HG03342 (cell line): ENCODE data around the gene KASH5.
"Not testable (repeated sequence)": the region's sequence is repeated elsewhere in the genome, so short reads cannot be mapped to it uniquely, and the experiment has no call there.

Experiments used
- ATAC-seq: cut with Tn5 transposase; IDR thresholded peaks from one replicate; pipeline ENCODE4 v1.9.1; 2021; ENCODE audit warnings: mild to moderate bottlenecking, moderate library complexity; ENCODE audit not compliant: unreplicated experiment

The KASH5 gene

DNA sequence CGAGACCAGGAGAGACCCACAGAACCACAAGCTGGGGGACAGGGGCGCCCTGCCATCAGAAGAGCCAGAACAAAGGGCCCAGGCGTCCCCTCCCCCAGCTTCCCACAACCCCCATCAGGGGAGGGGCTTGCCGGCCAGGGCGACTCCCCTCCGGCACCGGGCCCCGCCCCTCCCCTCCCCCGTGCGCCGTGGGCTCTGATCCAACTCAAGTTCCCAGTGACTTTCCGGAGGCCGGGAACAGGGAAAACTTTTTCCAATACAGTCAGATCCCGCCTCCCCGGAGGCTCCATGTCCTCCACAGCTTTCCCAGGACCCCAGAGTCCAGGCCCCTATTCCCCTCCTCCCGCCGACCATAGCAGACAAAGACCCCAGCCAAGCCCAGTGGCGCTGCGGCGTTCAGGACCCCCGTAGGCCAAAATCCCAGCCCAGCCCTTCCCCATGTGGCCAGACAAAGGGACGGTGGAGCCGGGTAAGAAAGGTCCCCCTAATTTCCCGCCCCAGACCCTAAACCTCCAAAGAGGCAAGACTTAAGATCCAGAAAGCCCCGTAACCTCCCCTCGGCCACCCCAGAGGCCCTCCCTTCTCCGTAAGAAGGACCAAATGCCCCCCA lies 26.5 kb upstream of the KASH5 start:
- no peak for ATAC-seq

DNA sequence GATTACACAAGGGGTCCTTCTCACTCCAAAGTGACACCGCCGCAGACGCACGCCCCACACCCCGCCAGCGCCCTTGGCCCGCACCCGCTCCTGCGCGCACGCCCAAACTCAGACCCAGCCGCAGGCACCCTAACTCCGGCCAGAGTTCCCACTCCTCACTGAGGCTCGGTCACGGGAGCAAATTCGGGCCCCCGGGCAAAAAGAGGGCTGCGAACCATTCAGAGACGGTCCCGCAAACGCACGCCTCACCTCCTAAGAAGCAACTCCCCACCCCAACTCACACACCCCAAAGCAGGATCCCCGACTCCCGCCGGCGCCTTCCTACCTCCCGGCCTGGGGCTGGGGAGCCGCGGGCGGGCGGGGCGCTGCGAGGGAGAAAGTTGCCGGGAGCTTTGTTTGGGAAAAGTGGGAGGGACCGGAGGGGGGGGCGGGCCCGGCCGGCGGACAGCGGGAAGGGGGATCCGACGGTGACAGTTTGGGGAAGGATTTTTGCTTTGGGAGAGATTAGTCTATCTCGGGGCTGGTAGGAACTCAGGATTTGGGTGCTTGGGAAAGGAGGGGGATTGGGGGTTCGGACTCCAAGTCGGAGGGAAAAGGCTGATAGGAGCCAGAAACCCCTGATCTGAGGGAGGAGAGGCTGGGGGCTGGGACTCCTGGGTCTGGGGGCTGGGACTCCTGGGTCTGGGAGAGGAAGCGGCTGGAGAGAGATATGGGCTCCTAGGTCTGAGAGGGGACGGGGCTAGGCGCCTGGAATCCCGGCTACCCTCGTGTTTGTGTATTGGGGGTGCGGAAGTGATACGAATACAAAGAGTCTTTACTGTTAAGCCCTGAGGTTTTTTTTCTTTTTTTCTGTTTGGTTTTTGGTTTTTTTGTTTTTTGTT lies 25.8 kb upstream of the KASH5 start, which contains the start of gene TEAD2:
Gene TEAD2 (minus strand): TSS at position 369 of the 881 bp plus-strand sequence. CDS start 2,341 bp downstream, outside the sequence.
- no peak for ATAC-seq

DNA sequence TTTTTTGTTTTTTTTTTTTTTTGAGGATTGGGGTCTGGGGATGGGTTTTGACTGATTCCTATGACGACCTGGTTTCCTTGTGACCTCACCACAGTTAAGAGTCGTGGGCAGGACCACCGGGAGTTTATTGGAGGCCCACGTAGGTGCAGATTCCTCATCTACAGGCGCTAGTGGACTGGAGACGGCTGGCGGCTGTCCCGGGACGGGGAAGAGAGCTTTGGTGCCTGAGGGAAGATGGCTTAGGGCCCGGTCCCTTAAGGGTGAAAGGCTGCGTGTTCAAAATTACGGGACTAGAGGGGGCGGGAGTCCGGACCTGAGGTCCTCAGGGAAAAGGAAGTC lies 25.2 kb upstream of the KASH5 start:
- ATAC-seq = no peak

DNA sequence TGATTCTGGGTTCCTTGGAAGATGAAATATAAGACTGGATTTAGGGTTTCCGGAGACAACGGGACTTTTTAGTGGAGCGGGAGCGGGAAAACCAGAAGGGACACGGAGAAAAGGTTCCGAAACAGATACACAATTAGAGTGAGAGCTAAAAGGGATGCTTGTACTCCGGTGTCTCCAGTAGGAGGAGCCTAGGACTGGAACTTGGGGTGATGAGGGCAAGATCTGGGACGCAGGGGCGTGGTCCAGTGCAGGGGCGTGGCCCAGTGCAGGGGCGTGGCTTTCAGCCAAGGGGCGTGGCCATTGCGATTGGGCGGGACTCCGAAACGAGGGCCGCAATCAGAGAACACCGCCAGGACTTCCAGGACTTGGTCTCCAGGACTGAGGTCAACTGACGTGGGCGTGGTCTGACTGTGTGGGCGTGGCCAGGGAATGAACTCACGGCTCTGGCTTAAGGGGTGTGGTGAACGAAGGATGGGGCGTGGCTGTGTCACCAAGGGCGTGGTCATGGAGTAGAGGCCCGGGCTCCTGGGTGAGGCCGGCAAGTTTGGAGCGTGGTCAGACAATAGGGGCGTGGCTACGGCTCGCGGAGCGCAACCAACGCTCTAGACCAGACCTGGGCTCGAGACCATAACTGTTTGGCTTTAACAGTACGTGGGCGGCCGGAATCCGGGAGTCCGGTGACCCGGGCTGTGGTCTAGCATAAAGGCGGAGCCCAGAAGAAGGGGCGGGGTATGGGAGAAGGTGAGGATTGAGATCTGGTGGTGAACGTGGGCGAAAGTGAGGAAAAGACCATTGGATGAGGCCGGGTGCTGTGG lies 24.6 kb upstream of the KASH5 start, which contains the start of gene DKKL1:
Gene DKKL1 (plus strand): TSS at position 610 of the 815 bp plus-strand sequence. CDS start 122 bp downstream, at position 732.
- ATAC-seq = peak; percentile 69

DNA sequence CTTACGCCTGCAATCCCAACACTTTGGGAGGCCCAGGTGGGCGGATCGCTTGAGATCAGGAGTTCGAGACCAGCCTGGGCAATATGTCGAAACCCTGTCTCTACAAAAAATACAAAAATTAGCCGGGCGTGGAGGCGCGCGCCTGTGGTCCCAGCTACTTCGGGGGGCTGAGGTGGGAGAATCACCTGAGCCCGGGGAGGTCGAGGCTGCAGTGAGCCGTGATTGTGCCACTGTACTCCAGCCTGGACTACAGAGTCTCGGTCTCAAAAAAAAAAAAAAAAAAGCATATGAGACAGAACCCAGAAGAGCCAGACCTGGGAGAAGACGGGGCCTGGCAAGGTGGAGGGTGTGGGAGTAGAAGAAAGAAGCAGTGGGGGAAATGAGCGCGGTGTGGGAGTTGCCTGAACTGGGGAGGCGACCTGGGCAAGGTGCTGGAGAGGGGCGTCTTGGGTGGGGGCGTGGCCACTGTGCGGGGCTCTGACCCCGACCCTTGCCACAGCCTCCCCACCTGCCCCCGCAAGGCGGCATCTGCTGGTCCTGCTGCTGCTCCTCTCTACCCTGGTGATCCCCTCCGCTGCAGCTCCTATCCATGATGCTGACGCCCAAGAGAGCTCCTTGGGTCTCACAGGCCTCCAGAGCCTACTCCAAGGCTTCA lies 23.8 kb upstream of the KASH5 start:
- no peak for ATAC-seq

DNA sequence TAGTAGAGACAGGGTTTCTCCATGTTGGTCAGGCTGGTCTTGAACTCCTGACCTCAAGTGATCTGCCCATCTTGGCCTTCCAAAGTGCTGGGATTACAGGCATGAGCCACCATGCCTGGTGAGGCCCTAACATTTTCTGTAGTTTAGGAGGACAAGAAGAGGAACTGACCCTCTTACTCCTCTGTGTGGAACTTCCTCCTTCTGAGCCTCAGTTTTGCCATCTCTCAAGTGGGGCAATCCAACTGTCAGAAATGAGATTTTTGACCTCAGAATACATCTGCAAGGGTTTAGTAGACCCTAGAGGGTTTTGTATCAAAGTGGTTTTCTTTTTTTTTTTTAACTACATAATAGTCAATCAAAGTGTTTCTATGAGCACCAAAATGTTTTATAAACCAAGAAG lies 21.9 kb upstream of the KASH5 start:
- ATAC-seq = no peak

DNA sequence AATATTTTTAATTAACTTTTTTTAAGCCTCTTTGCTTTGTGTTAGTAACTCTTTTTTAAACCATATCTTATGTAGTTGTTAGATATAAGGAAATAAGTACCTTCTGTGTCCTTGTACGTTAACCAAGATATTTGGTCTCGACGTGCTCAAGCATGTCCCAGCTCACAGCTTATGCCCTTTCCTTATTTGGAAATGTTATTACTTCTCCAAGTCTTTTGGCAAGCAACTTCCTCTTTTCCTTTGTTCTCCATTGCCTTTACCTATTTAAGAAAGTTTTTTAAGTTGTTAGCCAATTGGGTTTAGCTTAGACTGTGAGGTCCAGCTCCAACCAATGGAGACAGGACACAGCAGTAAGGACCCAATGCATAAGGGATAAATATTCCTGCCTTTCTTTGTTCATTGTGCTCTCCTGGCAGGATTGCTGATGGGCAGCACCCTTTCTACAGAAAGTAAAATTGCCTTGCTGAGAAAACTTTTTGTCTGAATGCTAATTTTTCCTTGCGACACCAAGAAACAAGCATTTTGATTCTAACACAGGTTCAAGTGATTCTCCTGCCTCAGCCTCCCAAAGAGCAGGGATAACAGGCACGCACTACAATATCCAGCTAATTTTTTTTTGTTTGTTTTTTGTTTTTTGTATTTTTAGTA lies 19.2 kb upstream of the KASH5 start:
- ATAC-seq = no peak

DNA sequence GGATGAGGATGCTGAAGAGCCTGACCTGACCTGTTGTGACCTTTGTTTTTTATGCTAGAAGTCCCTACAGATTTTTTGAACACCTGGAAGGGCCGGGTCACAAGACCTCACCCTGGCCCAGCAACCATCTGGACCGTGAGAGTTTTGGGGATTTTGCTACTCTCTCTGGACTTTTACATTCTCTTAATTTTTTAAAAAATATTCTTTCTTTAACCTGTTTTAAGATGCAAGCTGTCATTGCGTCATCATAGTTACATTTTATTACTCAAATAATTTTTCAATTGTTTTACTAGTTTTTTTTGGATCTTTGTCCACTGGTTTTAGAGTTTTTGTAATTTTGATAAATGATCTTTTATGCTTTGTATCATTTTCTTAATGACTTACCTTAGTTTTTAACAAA lies 16.9 kb upstream of the KASH5 start:
- ATAC-seq = no peak

DNA sequence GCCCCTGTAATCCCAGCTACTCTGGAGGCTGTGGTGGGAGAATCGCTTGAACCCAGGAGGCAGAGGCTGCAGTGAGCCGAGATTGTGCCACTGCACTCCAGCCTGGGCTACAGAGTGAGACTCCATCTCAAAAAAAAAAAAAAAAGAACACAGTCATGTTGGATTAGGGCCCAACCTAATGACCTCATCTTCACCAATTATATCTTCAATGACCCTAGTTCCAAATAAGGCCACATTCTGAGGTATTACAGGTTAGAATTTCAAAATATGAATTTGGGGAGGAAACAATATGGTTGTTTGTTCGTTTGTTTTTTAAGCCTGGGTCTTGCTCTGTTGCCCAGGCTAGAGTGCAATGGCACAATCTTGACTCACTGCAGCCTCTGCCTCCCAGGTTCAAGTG lies 14.9 kb upstream of the KASH5 start:
- ATAC-seq = not testable (repeated sequence)

DNA sequence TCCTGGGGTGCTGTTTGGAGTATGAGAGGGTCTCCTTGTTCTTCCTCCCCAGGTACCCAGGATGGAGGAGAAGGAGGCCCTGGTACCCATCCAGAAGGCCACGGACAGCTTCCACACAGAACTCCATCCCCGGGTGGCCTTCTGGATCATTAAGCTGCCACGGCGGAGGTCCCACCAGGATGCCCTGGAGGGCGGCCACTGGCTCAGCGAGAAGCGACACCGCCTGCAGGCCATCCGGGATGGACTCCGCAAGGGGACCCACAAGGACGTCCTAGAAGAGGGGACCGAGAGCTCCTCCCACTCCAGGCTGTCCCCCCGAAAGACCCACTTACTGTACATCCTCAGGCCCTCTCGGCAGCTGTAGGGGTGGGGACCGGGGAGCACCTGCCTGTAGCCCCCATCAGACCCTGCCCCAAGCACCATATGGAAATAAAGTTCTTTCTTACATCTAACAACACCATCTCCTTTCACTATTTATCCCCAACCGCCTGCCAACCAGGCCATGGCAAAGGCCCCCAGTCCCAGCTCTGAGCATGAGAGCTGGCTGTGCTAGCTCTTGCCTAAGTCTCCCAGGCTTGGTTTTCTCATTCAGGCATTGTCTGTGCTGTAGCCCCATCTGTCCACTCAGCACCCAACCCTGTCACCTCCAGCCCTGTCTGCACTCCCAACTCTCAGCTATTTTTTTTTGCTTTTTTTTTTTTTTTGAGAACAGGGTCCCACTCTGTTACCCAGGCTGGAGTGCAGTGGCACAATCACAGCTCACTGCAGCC lies 13.2 kb upstream of the KASH5 start:
- ATAC-seq = no peak

DNA sequence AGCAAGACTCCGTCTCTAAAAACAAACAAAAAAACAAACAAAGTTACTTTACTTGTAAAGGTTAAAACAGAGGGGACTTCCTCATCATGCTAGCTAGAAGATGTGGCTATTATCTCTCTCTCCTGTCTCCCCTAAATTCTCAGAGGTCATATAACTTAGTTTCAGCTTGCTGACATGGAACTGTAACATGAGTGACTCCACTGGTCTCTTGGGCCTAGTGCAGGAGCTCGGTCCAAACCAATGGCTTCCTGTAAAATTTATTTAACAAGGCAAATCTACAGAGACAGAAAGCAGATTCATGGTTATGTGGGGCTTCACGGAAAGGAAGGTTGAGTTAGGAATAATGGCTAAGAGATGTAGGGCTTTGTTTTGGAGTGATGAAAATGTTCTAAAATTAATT lies 9.5 kb upstream of the KASH5 start:
- ATAC-seq = no peak

DNA sequence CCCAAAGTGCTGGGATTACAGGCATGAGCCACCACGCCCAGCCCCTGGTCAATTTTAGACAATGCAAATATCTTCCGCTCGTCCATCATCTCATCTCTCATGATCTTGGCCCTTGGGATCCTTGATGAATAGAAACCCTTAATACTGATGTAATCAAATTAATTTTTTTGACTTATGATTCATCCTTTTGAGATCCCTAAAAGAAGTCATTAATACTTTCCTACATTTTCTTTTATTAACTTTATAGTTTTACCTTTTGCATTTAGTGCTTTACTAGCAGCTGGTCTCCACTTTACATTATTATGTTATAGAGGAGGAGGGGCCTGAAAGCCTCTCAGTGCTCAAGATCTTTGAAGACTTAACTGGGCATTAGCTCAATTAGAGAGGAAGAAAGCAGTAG lies 7.7 kb upstream of the KASH5 start:
- no peak for ATAC-seq

DNA sequence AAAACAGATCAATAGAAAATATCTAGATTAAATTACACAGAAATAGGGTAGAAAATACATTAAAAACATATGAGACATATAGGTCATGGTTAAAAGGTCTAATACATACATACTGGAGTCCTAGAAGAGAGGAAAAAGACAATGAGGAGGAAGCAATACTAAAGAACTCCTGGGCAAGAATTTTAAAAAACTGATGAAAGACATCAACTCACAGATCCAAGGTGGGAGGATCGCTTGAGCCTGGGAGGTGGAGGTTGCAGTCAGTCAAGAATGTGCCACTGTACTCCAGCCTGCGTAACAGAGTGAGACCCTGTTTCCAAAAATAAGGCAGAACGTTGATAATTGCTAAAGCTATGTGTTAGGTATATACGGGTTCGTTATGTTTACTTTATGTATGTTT lies 5.4 kb upstream of the KASH5 start:
- ATAC-seq = no peak

DNA sequence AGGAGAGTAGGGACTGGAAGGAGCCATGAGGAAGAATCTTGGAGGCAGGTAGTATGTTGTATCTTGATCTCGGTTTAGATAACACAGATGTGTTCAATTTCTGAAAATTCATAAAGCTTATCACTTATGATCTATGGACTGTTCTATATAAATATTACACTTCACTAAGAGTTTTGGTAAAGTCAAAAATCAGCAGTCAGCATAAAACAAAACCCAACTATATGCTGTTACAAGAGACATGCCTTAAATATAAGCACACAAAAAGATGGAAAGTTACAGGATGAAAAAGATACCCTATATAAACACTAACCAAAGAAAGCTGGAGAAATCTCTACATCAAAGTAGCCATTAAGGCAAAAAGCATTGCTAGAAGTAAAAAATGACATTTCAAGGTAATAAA lies 4.5 kb upstream of the KASH5 start:
- ATAC-seq = no peak

DNA sequence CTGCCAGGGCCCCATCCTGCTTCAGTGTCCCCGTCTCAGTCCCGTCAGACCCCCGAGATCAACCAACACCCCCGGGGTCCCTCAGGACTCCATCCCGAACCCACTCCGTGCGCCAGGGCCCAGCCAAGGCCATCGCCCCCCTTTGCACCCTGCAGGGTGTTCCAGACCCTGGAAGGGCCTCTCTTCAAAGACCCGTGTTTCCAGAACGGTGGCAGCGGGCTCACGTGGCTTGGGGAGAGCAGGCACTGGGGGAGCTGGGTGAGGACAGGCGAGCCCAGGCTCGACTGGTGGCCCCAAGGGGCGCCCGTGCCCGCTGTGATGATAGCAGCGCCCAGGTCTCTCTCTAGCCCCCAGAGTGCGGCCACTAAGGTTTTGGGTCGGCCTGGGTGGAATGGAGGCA lies 1.4 kb downstream of the KASH5 start:
- no peak for ATAC-seq

DNA sequence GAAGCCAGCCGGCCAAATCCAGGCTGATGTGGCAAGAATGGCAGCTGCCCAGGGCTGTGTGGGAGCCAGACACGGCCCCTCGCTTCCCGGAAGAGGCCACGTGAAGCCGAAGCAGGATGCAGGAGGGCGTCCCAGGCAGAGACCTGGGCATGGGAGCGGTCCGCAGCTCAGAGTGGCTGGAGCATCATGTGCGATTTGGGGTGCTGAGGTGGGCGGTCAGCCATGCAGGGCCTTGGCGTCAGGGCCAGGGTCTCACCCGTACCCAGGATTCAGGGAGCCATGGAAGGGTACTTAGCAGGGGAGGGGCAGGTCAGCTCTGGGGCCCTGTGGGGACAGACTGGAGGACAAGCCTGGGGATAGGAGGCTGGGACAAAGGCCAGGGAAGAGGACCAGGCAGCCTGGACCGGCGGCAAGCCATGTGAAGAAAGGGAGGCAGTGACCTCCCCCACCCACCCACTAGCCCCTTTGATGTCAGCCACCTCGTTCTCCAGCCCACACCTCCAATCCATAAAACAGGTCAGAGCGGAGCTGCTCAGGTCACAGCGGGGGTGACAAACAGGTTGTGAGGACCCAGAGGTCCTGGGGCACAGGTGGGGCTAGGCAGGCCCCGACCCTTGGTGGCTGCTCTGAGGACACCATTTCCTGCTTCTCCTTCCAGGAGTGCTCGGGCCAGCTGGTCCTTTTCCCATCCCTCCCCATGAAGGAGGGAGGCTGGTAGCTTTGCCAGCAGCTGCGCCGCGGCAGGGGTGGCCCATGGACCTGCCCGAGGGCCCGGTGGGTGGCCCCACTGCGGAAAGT lies 2.3 kb downstream of the KASH5 start:
- ATAC-seq = no peak

DNA sequence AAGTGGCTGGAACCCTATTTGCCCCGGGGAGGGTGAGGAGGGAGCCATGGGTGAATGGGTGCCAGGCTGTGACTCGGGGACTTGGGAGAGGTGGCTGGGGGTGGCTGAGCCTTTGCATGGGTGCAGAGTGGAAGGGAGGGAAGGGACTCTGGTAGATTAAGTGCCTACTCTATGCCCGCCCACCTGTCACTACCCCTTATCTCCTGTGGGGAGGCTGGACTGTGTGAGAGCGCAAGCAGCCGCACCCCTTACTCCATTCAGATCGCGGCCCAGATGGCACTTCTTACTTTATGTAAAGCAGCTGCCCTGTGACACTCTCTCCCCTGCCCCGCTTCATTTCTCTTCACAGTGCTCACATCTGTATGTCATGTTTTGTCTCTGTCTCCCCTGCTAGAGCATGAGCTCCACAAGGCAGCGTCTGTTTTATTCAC lies 2.9 kb downstream of the KASH5 start:
- ATAC-seq = no peak

DNA sequence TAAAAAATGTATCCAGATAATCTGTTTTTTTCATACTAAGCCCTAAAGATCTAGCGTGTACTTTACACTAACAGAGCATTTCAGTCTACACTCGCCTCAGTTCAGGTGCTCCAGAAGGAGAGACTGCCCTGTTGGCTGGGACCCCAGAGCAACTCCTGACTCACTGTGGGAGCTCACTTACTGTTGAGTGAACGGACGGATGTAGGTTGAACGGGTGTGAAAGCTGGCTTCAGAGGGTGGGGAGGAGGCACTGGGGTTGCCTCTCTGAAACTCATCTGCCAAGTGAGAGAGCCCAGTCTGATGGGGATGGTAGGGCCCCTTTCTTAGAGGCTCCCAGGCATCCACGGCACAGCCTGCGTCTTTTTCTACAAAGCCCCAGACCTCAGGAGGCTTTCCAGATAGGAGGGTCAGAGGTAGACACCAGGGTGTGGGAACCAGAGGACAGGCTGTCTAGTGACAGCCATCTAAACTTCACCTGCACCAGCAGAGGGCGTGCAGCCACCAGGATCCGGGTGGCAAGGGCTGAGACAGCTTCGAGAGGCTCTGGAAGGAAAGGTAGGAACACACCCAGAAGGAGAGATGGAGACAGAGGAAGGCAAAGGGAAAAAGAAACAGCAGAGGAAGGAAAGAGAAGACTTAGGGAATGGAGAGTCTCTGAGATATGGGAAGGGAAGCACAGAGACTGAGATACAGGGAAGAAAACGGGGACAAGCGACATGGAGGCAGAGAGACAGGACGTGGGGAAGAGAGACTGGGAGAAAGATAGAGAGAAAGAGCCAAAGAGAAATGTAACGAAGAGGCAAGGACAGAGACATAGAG lies 3.7 kb downstream of the KASH5 start:
- no peak for ATAC-seq
